SKM-1 treated with dmso at 0.1 percent for 144 hours (cell line): ENCODE results near the gene ARHGAP42.
"Not testable (repeated sequence)": the region's sequence is repeated elsewhere in the genome, so short reads cannot be mapped to it uniquely, and the experiment has no call there.

ENCODE experiments used
- DNase-seq: peaks from one replicate; lab custom pipeline; 2025; ENCODE audit not compliant: unreplicated experiment; lab: John Stamatoyannopoulos, UW

The ARHGAP42 gene

GRCh38 chr11:100865443-100866065, 178.5 kb downstream of the ARHGAP42 start:
- DNase-seq = no peak

- DNase-seq = peak; percentile 30
Measured at GRCh38 chr11:100866453-100866852, 179.4 kb downstream of the ARHGAP42 start.

GRCh38 chr11:100867606-100868005, 180.5 kb downstream of the ARHGAP42 start:
- no peak for DNase-seq

GRCh38 chr11:100869328-100869727, 182.2 kb downstream of the ARHGAP42 start:
- no peak for DNase-seq

- no peak for DNase-seq
Measured at GRCh38 chr11:100870138-100870537, 183.1 kb downstream of the ARHGAP42 start.

GRCh38 chr11:100872951-100873740, 186.1 kb downstream of the ARHGAP42 start:
- DNase-seq = no peak

GRCh38 chr11:100874203-100874602, 187.1 kb downstream of the ARHGAP42 start:
- DNase-seq = no peak

GRCh38 chr11:100875521-100875869, 188.4 kb downstream of the ARHGAP42 start:
- no peak for DNase-seq

GRCh38 chr11:100876815-100877520, 189.9 kb downstream of the ARHGAP42 start:
- no peak for DNase-seq

GRCh38 chr11:100878474-100878873, 191.4 kb downstream of the ARHGAP42 start:
- DNase-seq = no peak

GRCh38 chr11:100882957-100883356, 195.9 kb downstream of the ARHGAP42 start:
- DNase-seq = no peak

- DNase-seq = no peak
Measured at GRCh38 chr11:100883830-100884229, 196.7 kb downstream of the ARHGAP42 start.

GRCh38 chr11:100887659-100888058, 200.6 kb downstream of the ARHGAP42 start:
- no peak for DNase-seq

GRCh38 chr11:100888836-100889235, 201.7 kb downstream of the ARHGAP42 start:
- no peak for DNase-seq

GRCh38 chr11:100889758-100890157, 202.7 kb downstream of the ARHGAP42 start:
- DNase-seq = no peak

GRCh38 chr11:100890789-100891188, 203.7 kb downstream of the ARHGAP42 start:
- no peak for DNase-seq

GRCh38 chr11:100892886-100893285, 205.8 kb downstream of the ARHGAP42 start:
- DNase-seq = no peak

GRCh38 chr11:100895449-100895848, 208.4 kb downstream of the ARHGAP42 start:
- DNase-seq = no peak

- DNase-seq = not testable (repeated sequence)
Measured at GRCh38 chr11:100895976-100896375, 208.9 kb downstream of the ARHGAP42 start.

- DNase-seq = not testable (repeated sequence)
Measured at GRCh38 chr11:100901471-100901870, 214.4 kb downstream of the ARHGAP42 start.

- DNase-seq = no peak
Measured at GRCh38 chr11:100902454-100903141, 215.5 kb downstream of the ARHGAP42 start.
